Mammary epithelial cell (primary cell): ENCODE measurements around the gene PARP6.

Source experiments
- CTCF ChIP-seq, 2 donors: IDR thresholded peaks in 1 of 2; conservative IDR thresholded peaks in 1 of 2; 2 replicates each; pipeline ENCODE4 v1.5.1; 2011 to 2012; ENCODE audit warnings: inconsistent platforms in 2 of 2, low read length in 2 of 2, mild to moderate bottlenecking in 2 of 2, control low read depth in 1 of 2, low read depth in 1 of 2; ENCODE audit not compliant: insufficient read depth in 1 of 2; ENCODE audit errors: extremely low read depth in 1 of 2
- EZH2 ChIP-seq: IDR thresholded peaks from 2 replicates; pipeline ENCODE4 v1.6.1; 2012; ENCODE audit warnings: low read length, inconsistent platforms, borderline replicate concordance

- no peak for TF ChIP-seq CTCF (conservative IDR thresholded peaks at IDR 0.05 in 1 of 2, IDR thresholded peaks at IDR 0.05 in 1 of 2; ENCODE audit: extremely low read depth in 1 of 2, insufficient read depth in 1 of 2, low read depth in 1 of 2, low read length in 2 of 2)
- no peak for TF ChIP-seq EZH2
Measured at GRCh38 chr15:72229076-72229946, 43.0 kb downstream of the PARP6 start.
